Body of pancreas (tissue), 4 donors: ENCODE measurements around the gene HAGHL.

Experiments
- CTCF ChIP-seq, 7 experiments: fragments of 450-650 bp in 4 of 7; fragments of 200-600 bp in 3 of 7; sonication (generic) in 3 of 7; IDR thresholded peaks; one replicate each; pipeline ENCODE4 v1.5.1; 2016 to 2019; ENCODE audit warnings: antibody characterized with exemption in 7 of 7
- POLR2A ChIP-seq, 3 donors: fragments of 450-650 bp; IDR thresholded peaks; one replicate each; pipeline ENCODE4 v1.6.1; 2016; ENCODE audit warnings: antibody characterized with exemption in 3 of 3, mild to moderate bottlenecking in 2 of 3

GRCh38 chr16:677316-678190 is 49.4 kb upstream of the HAGHL start:
- TF ChIP-seq CTCF (IDR thresholded peaks at IDR 0.05) (no peak), POLR2A (IDR thresholded peaks at IDR 0.05) (no peak)
